GM13976 (cell line): ENCODE data around the gene CIAO1.

Experiments used
- DNase-seq: peaks from one replicate; pipeline ENCODE4 v3.0.0; 2012; ENCODE audit warnings: low spot score
- in situ Hi-C: fragments of 300-500 bp; cut with MboI; formaldehyde crosslinking; loops from one replicate; pipeline ENCODE4 v1.12.0; 2022; ENCODE audit warnings: low sequenced_read_pairs, mixed read lengths, inconsistent platforms; ENCODE audit not compliant: unreplicated experiment
- TF ChIP-seq, protein P1 (sequence below): IDR thresholded peaks from 2 replicates; pipeline ENCODE4 v1.5.1; 2012; ENCODE audit warnings: borderline replicate concordance, mild to moderate bottlenecking; ENCODE audit not compliant: insufficient read depth; ENCODE audit errors: extremely low read depth, missing control alignments, control extremely low read depth

CIAO1 gene

DNA sequence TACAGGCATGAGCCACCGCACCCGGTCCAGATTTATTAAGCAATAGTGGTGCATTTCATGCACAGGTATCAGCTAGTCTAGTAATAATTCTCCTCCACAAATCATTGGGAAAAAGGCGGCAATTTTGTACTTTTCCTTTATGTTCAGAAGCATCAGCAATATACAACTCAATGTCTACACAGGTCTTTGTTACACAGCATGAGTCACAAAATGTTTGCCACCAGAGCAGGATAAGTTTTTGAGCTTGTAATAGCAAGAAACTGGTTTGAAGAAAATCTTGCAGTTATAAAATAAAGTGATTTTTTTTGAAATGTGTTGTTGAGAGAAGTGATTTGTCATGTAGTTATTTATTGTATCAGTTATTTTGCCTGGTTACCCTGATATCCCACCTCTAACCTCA lies 54.3 kb downstream of the CIAO1 start:
- in situ Hi-C loops: no loop called here
- TF ChIP-seq, protein P1, sequence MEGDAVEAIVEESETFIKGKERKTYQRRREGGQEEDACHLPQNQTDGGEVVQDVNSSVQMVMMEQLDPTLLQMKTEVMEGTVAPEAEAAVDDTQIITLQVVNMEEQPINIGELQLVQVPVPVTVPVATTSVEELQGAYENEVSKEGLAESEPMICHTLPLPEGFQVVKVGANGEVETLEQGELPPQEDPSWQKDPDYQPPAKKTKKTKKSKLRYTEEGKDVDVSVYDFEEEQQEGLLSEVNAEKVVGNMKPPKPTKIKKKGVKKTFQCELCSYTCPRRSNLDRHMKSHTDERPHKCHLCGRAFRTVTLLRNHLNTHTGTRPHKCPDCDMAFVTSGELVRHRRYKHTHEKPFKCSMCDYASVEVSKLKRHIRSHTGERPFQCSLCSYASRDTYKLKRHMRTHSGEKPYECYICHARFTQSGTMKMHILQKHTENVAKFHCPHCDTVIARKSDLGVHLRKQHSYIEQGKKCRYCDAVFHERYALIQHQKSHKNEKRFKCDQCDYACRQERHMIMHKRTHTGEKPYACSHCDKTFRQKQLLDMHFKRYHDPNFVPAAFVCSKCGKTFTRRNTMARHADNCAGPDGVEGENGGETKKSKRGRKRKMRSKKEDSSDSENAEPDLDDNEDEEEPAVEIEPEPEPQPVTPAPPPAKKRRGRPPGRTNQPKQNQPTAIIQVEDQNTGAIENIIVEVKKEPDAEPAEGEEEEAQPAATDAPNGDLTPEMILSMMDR: no peak
- DNase-seq: no peak

DNA sequence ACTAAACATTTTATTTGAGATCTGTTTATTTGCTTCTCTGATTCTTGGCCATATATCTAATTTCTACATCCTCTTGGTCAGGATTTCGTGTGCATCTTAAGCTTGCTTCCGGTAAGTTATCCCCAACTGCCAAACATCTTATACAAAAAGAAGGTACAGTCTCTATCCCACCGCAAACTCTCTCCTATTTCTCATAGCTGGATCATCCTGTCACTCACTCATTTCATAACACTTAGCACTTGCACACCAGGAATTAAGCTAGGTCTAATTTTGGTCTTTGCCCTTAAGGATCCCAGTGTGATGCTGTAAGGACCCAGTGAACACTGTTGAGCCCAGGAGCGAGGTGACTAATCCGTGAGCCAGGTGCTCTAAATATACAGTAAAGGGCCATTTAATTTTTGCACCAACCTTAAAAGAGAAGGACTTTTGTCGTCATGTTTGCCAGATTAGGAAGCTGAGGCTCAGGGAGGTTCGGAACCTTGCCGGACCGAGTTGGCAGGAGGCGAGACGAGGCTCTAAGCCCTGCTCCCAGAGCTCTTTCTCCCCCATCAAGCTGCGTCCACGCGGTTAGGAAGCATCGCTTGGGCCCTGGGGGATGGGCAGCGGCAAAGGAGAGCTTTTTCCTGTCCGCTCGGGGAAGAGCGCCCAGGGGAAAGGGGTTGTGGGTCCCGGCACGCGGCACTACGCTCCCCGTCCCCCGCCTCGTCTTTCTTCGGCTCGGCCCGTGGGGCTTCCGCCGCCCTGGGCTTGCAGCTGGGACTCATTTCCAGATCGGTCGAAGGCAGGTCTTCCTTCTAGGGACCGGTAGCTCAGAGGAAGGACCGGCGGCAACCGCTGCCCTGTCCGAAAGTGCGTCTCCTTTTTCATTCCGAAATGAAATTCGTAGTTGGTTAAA lies 55.0 kb downstream of the CIAO1 start:
- TF ChIP-seq, protein P1: no peak
- in situ Hi-C loops: no loop called here
- DNase-seq: peak; percentile 61
